ENCODE data around the gene CRYL1.
A peak's percentile ranks its signal among the peaks of the same experiment; 100 is the strongest.
"Not testable (repeated sequence)": the region's sequence is repeated elsewhere in the genome, so short reads cannot be mapped to it uniquely, and the experiment has no call there.

Gene CRYL1

DNA sequence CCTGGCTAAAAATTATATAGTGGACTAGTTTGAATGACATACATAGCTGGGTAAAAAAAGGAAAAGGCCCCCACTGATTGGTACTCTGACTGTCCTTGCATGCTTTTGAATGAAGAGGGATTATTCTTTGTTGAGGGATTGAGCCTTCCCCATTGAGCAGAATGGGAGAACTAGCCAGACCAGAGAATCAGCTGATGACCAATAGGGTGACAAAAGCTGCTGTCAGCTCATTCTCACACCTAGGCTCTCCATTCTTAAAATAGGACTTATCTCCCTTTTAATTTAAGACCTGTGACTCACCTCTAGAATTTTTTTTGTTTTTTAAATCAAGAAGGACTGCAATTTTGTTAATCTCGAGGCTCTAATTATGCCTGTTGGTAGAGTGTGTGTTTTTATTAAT lies 79.3 kb downstream of the CRYL1 start:
- DNase-seq, result no peak

DNA sequence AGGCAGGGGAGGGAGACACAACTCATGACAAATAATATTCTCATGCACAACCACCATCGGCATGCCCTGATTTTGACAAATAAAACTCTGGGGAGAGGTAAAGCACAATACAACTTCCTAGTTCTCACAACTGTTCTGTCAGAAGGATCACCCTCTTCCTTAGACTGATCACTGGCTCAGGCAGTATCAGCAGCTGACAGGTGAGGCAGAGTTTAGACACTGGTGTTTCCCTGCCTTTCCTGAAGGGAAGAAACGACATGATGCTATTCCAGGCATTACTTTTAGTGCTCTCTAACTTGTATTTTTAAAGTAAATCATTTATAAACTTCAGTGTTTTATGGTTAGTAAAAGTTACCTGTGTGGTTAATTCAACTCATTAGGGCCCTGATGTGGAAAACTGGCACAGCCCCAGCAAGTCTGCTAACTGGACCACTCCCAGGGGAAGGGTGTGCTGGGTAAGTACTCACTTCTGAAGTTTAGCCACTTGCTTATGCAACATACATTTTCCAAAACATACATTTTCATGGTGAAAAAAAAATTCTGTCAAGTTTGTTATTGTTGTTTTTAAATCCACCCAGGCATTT lies 82.8 kb downstream of the CRYL1 start:
- DNase-seq, result no peak

DNA sequence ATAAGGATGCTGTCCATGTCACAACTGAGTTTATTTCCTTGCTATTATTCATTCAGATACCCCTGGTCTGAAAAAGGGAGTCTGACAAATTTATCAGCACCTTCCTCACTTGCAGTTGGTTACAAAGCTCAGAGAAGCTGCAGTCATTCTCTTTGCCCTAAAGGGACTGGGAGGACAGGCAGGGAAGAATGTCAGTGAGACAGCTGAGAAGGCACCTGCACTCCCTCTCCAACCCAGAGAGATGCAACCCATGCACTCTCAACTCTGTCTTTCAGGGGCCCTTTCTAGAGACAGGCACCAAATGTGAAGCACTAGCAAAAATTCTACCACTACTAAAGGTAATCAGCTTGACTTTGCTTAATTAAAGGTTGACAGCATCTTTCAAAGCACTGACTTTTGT lies 83.3 kb downstream of the CRYL1 start:
- no peak for DNase-seq

DNA sequence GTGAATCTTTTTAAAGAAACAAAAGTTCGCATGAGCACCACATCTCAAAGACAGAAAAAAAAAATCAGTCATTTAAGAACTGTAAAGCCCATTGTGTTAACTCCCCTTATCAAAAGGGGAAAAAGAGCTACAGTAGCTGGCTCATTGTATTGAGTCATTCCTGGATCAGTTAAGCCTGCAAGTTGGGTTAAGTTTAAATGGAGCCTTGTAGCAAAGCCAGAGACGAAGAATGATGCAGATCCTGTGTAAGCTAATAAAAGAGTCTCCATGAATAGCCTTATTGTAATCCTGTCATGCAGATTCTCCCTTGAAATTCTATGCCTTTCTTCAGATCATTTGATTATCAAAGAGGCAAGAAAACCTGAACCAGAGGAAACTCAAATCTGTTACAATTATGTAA lies 83.8 kb downstream of the CRYL1 start:
- DNase-seq, result no peak

DNA sequence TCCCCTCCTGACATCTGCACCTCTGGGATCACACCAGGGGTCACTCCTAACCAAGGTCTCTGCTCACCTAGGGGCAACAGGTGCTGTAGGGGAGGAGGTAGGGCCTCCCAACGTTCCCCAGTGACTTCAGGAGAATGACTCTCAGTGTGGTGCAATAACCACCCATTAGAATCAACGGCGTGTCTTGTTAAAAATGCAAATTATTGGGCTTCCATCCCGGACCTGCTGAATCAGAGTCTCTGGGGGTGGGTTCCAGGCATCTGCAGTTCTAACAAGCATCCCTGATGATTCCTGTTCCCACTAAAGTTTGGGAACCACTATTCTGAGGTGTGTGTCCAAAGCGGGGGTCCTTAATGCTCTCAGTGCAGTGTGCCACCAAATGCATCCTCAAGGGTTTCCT lies 84.6 kb downstream of the CRYL1 start:
- no peak for DNase-seq

DNA sequence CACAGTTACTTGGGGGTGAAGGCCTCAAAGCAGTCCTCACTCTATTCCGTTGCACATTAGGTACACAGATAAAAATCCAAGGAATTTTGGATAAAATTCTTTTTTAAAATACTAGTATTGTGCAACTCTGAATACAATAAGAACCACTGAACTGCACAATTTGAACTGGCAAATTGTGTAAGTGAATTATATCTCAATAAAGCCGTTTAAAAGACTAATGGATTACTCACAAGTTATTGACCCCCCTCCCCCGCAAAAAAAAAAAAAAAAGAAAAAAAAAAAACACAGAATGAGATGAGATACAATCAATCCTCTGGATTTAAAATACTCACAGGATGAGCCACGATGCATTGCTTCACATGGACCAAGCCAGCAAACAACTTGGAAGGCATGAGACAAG lies 86.4 kb downstream of the CRYL1 start:
- DNase-seq, result no peak

DNA sequence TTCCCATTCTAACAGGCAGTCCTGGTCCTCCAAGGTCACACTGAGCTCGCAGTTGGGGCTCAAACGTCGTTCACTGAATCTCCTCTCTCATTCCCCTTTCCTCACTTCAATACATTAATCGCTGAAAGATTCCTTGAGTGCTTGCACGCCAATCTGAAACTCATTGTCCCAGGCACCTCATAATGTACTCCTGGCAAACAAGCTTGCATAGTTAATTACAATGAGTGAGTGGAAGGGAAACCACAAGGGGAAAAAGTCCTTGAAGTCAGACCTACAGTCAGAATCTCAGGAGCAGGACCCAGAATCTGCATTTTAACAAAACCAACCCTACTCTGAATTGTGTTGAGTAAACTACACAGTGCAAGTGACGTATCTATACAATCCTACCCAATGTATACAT lies 86.9 kb downstream of the CRYL1 start:
- no peak for DNase-seq

DNA sequence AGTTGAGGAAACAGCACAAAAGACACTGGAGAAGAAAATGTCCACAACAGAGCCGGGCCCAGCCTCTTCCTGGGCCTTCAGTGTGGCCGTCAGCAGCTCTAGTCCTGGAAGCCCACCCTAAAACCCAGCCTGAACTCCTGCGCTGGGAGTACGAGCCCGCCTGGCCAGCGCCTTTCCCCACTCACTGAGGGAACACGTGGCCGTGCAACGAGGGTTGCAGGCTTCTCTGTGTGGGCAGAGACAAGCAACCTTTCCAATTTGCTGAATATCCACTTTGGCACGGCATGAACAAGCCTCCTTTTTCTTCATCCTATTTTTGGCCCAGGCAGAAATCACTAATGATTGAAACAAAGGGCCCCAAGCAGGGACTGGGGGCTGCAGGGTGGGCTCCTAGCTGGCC lies 89.2 kb downstream of the CRYL1 start:
- DNase-seq, result no peak

DNA sequence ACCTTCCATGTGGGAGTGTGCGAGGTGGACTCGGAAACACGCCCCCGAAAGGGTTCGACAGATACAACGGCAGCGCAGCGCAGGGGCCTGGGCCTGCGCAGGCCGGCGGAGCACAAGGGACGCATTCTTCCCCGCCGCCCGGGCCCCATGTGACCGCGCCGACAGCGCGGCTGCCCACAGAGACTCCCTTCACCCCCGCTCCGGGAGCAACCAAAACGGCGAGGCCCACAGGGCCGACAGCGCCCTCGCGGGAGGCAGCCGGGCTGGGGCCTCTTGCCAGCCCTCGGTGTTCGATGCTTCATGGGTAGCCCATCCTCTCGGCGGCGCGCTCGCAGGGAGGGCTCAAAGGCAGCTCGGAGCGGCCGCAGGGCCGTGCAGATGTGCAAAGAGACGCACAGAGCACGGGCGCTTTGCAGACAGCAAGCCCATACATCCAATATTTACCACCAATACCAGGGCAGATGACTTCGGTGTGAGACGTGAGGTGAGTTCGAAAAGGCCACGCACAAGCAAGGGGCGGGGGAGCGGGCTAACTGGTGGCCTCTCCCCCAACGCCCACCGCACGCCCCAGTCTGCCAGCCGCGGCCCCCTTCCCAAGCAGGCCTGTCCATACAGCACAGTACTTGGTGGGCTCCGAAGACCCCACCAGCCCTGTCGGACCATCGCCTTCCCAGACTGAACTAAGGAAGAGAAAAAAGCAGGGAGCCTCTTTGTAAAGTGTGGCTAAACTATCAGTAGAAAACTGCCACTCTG lies 89.9 kb downstream of the CRYL1 start:
- no peak for DNase-seq

DNA sequence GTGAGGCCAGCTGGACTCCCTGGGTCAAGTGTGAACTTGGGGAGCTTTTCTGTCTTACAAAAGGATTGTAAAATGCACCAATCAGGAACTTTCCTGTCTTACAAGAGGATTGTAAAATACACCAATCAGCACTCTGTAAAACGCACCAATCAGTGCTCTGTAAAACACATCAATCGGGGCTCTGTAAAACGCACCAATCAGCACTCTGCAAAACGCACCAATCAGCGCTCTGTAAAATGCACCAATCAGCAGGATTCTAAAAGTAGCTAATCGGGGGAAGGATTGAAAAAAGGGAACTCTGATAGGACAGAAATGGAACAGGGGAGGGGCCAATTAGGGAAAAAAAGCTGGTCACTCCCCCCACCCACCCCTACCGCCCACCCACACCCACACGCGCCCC lies 91.4 kb downstream of the CRYL1 start:
- not testable (repeated sequence) for DNase-seq

DNA sequence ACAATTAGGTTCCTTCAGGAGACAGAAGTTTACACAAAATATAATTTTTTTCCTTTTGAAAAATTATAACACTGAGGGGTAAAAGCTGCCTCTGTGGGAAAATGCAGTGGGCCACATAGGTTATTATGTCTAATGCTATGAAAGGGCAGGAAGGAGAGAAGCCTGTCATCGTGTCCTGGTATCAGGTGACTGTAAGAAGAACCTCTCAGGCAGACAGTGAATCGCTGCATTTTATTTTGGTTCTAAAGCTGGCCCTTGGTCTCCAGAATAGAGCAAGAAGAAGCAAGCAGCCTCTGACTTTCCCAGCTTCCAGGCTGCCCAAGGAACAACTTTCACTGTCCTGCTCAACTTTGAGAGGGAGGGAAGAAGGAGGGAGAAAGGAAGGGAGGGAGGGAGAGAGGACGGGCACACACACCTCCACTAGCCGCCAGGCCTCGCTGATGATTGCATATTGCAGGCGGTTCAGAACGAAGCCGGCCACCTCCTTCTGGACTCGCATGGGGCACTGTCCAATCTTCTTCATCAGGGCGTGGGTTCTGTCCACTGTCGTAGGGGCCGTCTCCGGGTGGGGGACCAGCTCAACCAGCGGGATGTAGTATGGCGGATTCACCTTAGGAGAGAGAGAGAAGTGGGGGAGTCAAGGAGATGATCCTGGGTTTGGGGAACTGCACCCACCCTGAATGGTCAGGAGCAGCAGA lies 93.8 kb downstream of the CRYL1 start:
- peak; percentile 24 for DNase-seq

DNA sequence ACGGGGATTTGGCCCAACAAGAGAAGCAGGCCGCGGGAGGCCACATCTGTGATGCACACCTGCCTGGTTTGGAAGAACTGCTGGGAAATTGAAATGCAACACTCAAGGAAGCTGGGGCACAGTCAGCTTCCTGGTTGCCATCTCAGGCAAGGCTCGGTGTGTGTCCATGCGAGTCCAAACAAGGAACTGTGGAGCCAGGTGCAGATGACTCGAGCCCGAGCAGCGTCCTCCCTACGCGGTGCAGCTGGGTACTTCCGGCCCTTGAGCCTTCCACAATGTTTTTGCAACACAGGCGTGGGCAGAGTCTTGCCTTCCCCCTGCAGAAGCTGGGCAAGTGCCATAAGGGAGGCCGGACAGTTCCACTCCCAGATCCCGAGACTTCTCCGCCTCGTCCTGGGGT lies 94.6 kb downstream of the CRYL1 start:
- peak; percentile 79 for DNase-seq

DNA sequence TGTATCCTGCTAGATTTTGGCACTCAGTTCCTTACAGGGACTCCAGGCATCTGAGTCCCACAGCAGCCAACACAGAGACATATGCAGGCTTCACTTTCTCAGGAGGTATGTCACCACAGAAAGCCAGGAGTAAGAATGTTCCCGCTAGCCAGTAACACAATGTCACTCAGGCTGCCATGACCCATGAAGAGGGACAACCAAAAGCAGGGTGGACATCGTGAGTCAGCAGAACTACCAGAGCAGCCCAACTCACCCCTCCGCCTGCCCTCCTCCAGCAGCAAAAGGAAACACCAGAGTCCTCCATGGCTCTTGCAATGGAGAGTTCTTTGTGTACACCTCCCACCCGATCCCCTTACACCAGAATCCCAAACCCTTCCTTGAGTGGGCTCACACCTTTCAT lies 95.4 kb downstream of the CRYL1 start:
- DNase-seq, result no peak

DNA sequence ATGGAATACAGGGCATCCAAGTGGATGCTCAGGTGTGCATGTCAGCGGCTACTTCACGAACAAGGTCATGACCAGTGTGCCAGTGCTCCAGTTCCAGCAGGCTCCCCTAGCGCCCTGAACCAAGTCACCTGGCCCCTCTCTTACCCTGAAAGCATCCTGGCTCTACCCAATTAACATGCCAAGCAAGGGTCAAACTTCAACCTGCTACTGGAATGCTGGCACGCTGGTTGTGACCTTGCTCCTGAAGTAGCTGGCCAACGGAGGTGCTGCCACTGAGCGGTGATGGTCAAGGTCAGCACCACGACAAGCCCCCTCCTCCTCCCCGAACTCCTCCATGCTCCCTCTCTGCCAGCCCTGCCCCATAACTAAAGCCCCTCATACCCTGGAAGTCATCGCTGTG lies 96.0 kb downstream of the CRYL1 start:
- DNase-seq, result no peak

DNA sequence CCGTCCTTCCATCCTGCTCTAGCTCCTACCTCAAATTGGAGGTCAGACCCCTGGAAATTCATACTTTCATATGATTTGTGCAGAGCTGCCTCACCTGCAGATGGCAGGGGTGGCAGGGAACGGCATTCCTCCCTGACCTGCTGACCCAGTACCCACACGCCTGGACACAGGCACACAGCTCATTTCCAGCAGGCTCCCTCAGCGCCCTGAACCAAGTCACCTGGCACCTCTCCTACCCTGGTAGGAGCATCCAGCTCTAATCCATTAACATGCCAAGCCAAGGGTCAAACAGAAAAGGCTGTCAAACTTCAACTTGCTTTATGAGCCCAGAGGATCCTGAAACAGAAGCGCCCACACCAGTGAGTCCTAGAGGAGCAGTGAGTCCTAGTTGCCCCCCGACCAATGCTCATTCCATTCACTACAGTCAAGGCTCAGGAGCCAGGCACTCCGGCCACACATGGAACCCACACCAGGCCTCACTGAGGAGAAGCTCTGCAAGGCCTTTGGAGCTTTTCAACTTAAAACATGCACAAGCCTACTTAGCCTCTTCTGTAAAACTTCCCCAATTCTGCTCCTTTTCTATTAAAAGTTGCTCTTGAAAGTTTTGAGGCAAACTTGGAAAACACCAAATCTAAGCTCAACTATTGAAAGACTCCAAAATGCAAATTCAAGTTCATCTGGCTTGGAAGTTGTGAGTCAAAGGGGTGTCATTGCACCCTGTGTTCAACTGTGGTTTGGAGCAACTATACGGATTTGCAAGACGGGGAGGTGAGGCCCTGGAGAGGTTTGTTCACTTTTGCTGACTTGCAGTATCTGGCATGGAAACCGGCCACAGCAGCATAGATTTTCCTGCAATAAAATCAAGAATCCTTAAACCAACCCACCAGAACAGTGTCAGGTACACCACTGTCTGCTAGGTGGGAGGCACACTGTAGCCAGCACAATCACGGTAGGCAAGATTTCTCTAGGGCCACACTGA lies 96.7 kb downstream of the CRYL1 start:
- no peak for DNase-seq

DNA sequence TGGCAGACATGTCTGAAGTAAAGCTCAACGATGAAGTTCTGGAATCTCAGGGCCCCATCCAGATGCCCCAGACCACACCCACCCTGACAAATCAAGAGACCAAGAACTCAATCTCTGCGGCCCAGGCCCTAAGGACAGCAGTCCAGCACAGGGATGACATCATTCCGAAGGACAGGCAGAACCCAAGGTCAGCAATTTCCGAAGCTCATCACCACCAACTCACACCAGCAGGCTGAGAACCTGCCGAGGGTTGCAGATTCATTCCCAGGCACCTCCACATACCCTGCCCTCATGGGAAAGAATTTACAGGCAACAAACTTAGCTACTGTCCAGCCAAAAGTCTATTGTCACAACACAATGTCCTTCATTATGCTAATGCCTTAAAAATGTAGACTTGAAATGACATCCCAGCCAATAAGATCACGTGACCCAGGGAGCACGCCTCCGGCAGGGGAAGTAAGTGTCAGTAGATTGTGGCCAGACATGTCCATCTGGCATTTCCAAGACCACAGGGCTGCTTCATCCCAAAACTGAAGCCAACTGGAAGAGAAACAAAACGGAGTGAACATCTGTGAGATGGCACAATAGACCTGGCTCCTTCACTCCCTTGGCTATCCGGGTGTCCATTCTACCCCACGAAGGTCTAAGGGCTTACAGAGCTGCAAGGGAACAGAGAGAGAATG lies 98.8 kb downstream of the CRYL1 start:
- DNase-seq, result no peak

DNA sequence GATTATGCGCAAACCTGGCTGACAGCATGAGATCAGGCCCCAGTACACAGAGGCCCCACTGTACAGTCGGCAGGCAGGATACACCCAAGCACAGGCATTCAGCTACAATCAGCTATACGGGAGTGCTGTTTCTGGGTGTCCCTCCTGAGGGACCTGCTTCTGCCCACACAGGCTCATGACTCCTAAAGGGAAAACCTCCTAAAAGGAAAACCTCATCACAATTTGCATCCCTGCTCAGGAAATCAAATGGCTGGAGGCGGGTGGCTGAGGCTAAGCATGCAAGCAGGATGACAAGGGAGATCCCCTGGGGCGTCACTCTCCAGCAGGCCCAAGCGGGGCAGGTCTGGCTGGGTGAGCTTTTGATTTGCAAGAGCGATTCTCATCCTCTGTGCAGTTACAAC lies 99.8 kb downstream of the CRYL1 start:
- DNase-seq, result no peak

DNA sequence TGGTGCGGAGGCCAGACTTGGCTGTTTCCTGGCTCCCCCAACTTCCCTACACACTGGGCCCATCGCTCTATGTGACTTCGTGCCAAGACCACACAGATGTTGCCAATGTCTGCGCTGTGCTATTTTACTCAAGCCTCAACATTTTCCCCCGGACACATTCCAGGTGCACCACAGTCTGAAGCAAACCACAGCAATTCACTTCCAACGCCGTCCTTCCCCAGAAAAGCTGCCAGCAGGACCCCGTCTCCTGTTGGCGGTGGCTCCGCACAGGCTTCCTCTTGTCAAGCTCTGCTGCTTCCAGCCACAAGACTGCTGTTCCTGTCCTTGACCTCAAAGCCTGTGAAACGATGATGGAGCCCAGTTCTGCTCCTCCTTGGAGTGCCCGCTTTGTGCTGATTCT lies 100.7 kb downstream of the CRYL1 start:
- DNase-seq, result no peak

DNA sequence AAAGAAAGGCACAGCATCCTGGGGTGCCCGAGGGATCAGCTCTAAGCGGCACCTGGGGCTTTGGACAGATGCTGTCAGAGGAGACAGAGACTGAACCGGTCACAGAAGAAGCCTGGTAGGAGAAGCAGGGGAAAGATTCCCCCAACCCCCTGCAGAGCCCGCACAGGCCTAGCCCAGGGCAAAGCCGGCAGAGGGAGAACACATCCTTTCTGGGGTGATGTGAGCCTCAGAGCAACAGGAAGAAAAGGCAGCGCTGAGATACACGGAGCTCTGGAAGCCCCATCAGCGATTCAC lies 101.2 kb downstream of the CRYL1 start:
- DNase-seq, result no peak

DNA sequence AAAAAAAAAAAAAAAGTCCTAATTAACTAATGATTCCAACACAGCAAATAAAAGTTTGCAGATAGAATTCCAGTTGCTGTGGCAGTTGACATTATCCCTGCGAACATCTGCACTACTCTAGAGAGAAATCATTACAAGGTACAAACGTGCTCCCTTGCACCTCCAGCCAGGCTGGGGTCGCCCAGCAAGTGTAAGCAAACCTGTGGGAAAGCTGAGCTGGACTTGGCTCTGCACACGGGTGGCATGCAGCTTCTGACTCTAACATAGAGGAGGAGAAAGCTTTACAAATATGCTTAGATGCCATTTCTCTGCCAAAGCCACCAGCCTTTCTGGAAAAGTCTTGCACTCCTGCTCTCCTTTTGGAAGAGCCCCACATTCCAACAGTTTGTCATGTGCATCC lies 103.3 kb downstream of the CRYL1 start:
- DNase-seq, result no peak

DNA sequence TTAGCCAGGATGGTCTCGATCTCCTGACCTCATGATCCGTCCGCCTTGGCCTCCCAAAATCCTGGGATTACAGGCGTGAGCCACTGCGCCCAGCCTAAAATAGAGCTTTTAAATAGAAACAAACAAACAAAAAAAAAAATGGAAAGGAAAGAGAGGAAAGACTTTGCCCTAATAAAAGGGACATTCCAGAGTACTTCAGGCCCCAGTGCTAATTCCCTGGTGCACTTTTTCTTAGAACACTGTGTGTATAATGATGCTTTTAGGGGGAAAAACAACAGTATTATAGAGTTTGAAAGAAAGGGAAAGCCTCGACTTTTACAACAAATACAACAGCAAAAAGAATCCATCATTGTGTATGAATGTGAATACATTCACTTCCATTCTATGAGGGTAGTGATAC lies 104.7 kb downstream of the CRYL1 start:
- DNase-seq, result no peak

DNA sequence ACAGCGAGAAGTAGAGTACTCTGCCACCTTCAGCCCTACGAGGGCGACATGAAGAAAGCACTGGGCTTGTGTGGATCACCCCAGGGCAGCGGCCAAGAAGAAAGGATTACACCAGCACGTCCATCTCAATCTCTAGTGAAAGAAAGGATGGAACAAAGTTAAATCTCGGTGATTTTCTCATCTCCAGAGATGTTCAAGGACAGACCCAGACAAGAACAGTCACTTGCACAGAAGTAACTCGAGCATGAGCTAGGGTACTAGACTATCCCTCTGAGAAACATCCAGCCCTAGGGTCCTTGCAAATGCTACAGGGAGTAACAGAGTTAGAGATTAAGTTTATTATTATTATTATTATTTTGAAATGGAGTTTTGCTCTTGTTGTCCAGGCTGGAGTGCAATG lies 106.7 kb downstream of the CRYL1 start:
- DNase-seq, result no peak

DNA sequence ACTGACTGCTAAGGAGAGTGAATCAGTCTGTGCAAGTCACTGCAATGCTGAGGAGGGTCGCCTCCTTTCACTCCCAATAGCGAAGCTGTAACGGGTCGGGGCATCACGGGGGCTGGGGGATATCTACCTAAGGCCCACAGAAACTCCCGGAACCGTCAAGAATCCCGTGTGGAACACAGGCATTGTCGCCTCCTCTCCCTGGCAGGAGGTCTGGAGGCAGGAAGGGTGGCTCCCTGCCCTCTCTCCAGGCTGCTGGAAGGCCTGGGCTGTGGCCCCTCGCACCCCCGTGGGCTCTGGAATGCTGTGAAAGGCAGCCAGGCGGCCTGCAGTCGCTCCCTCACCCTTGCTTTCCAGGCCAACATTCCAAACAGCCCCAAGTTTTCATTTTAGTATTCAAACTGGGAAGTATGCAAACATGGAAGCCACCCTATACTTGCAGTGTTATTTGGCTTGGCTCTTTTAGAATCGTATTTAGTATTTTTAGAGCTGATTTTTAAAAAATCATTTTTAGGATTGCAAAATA lies 109.4 kb downstream of the CRYL1 start:
- DNase-seq, result no peak
